ENCODE measurements around the gene CUEDC1.

GRCh38 chr17:57871863-57872262, 83.3 kb downstream of the CUEDC1 start:
- no peak for TF ChIP-seq MAX (IDR thresholded peaks at IDR 0.05)
- TF ChIP-seq POLR2A (IDR thresholded peaks at IDR 0.05; ENCODE audit: low read length), result no peak
- no peak for TF ChIP-seq USF2 (IDR thresholded peaks at IDR 0.05)
- TF ChIP-seq CTCF (IDR thresholded peaks at IDR 0.05), result no peak
- TF ChIP-seq REST (IDR thresholded peaks at IDR 0.05), result no peak
- no peak for TF ChIP-seq KDM1A (IDR thresholded peaks at IDR 0.05; ENCODE audit: low read depth)
- TF ChIP-seq CEBPB (IDR thresholded peaks at IDR 0.05), result no peak
- no peak for TF ChIP-seq ZC3H11A (IDR thresholded peaks at IDR 0.05)
- no peak for TF ChIP-seq EHMT2 (IDR thresholded peaks at IDR 0.05; ENCODE audit: low read depth)
- no peak for TF ChIP-seq GATA3 (IDR thresholded peaks at IDR 0.05; ENCODE audit: borderline replicate concordance)
